22Rv1 (cell line): ENCODE results near the gene CBFA2T2.

Source experiments
- H3K27ac ChIP-seq: fragments of 450-650 bp; 2 replicates; pipeline ENCODE4 v1.5.1; 2017
- CTCF ChIP-seq: fragments of 450-650 bp; IDR thresholded peaks from 2 replicates; pipeline ENCODE4 v1.5.1; 2017; ENCODE audit warnings: mild to moderate bottlenecking
- ZFX ChIP-seq: fragments of 450-650 bp; IDR thresholded peaks from 2 replicates; pipeline ENCODE4 v1.6.1; 2017; ENCODE audit warnings: antibody characterized with exemption, borderline replicate concordance

Gene CBFA2T2

GRCh38 chr20:33664085-33664761 lies 174.3 kb downstream of the CBFA2T2 start:
- H3K27ac ChIP-seq, result peak overlapping the region; percentile 98
- TF ChIP-seq ZFX, result no peak
- TF ChIP-seq CTCF, result no peak

GRCh38 chr20:33664762-33665144 lies 174.9 kb downstream of the CBFA2T2 start:
- no peak for TF ChIP-seq ZFX
- peak overlapping the region; percentile 98 for H3K27ac ChIP-seq

- peak within 1 kb of the TSS; percentile 98 for H3K27ac ChIP-seq
- TF ChIP-seq ZFX (no peak), CTCF (peak; percentile 35)
Measured at GRCh38 chr20:33666293-33667244, 176.7 kb downstream of the CBFA2T2 start, which contains the start of gene ACTL10. Gene ACTL10, plus strand, starts transcription at chr20:33666943. Its CDS starts 555 bp downstream, at chr20:33667498.

- peak overlapping the region; percentile 98 for H3K27ac ChIP-seq
- TF ChIP-seq ZFX (no peak), CTCF (no peak)
Measured at GRCh38 chr20:33667245-33667675, 177.4 kb downstream of the CBFA2T2 start.

- TF ChIP-seq ZFX (no peak), CTCF (peak; percentile 95)
- H3K27ac ChIP-seq, result peak overlapping the region; percentile 98
Measured at GRCh38 chr20:33667676-33668465, 178.0 kb downstream of the CBFA2T2 start.

GRCh38 chr20:33668466-33669155 lies 178.7 kb downstream of the CBFA2T2 start:
- no peak for TF ChIP-seq CTCF
- TF ChIP-seq ZFX, result no peak
- peak overlapping the region; percentile 98 for H3K27ac ChIP-seq

GRCh38 chr20:33669224-33669623 lies 179.3 kb downstream of the CBFA2T2 start:
- TF ChIP-seq ZFX, result no peak
- no peak for TF ChIP-seq CTCF
- H3K27ac ChIP-seq, result peak overlapping the region; percentile 98
